Esophagus (tissue), 2 donors: ENCODE results near the gene MEGF11. TPM values are rescaled to one million over a fixed set of nuclear protein-coding genes. Genes with fewer than 3 reads are reported as not detected.

ENCODE experiments used
- polyA plus RNA-seq, 2 donors: library from polyadenylated mRNA; stranded (reverse); fragments of 200-250 nt; gene quantifications; one replicate each; pipeline ENCODE4 v1.2.3, GENCODE V29; 2013
- donor health status: healthy with polysubstance abuse.
- donor health status: Bipolar disorder and iron deficiency.

Gene MEGF11
- polyA plus RNA-seq, 2 donors, result not detected

Other genes with a start within 250 kb of the MEGF11 start
- gene DIS3L, start 39.8 kb upstream of the MEGF11 start, polyA plus RNA-seq, result 1 to 10 TPM; 7.1 to 9.4 TPM
- gene TIPIN, start 102.9 kb upstream of the MEGF11 start, polyA plus RNA-seq, result 1 to 10 TPM; 6.3 to 7.7 TPM
- gene MAP2K1, start 133.2 kb upstream of the MEGF11 start, polyA plus RNA-seq, result 10 to 100 TPM; 34.5 to 68.1 TPM
- 10 to 100 TPM; 18.5 to 25.1 TPM for gene SNAPC5, start 244.0 kb upstream of the MEGF11 start, polyA plus RNA-seq